ENCODE results near the gene PARK7.

The PARK7 gene

GRCh38 chr1:7964476-7964875 is 3.0 kb downstream of the PARK7 start:
- Histone ChIP-seq H3K9ac (ENCODE audit: low read length) (no peak overlapping the region), H3F3A (ENCODE audit: insufficient read depth) (no peaks in the 10 kb centered on the region), H3K79me2 (ENCODE audit: insufficient read depth, low read length) (peaks cover 79% of the 10 kb centered on the region), H3K27ac (ENCODE audit: low read depth, low read length) (no peak overlapping the region), H3K4me3 (ENCODE audit: insufficient read depth, low read length, poor library complexity, severe bottlenecking) (no peak overlapping the region), H4K20me1 (ENCODE audit: low read depth, low read length) (no peaks in the 10 kb centered on the region), H3K27me3 (ENCODE audit: low read length) (no peaks in the 10 kb centered on the region), H3K4me2 (ENCODE audit: low read depth, low read length, poor library complexity, severe bottlenecking) (no peak overlapping the region), H2AFZ (ENCODE audit: low read depth, low read length, severe bottlenecking) (no peak overlapping the region), H3K9me3 (ENCODE audit: insufficient read depth, low read length) (no peaks in the 10 kb centered on the region), H3K9me2 (replicated peaks; ENCODE audit: insufficient read depth, low read length) (no peaks in the 10 kb centered on the region), H3K36me3 (ENCODE audit: low read length) (peaks cover 19% of the 10 kb centered on the region)
- TF ChIP-seq, protein P1, sequence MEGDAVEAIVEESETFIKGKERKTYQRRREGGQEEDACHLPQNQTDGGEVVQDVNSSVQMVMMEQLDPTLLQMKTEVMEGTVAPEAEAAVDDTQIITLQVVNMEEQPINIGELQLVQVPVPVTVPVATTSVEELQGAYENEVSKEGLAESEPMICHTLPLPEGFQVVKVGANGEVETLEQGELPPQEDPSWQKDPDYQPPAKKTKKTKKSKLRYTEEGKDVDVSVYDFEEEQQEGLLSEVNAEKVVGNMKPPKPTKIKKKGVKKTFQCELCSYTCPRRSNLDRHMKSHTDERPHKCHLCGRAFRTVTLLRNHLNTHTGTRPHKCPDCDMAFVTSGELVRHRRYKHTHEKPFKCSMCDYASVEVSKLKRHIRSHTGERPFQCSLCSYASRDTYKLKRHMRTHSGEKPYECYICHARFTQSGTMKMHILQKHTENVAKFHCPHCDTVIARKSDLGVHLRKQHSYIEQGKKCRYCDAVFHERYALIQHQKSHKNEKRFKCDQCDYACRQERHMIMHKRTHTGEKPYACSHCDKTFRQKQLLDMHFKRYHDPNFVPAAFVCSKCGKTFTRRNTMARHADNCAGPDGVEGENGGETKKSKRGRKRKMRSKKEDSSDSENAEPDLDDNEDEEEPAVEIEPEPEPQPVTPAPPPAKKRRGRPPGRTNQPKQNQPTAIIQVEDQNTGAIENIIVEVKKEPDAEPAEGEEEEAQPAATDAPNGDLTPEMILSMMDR (IDR thresholded peaks at IDR 0.05; ENCODE audit: insufficient read depth, low read length, poor library complexity, severe bottlenecking), result no peak

DNA sequence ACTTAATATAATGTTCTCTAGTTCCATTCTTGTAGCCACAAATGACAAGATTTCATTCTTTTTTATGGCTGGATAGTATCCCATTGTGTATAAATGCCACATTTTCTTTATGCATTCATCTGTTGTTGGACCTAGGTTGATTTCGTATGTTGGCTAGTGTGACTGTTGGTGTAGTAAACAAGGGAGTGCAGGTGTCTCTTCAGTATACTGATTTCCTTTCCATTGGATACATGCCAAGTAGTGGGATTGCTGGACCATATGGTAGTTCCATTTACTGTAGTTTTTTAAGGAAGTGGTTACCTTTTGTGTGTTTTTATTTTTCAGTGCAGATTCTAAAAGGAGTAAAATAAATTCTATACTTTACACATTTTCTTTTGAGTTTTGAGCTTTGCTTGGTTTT is 5.7 kb downstream of the PARK7 start:
- Histone ChIP-seq H3K9me2 (replicated peaks; ENCODE audit: insufficient read depth, low read length) (no peaks in the 10 kb centered on the region), H3K4me2 (ENCODE audit: low read depth, low read length, poor library complexity, severe bottlenecking) (no peak overlapping the region), H4K20me1 (ENCODE audit: low read depth, low read length) (no peaks in the 10 kb centered on the region), H3K9me3 (ENCODE audit: insufficient read depth, low read length) (no peaks in the 10 kb centered on the region), H3K36me3 (ENCODE audit: low read length) (peaks cover 25% of the 10 kb centered on the region), H3K27me3 (ENCODE audit: low read length) (no peaks in the 10 kb centered on the region), H3K9ac (ENCODE audit: low read length) (no peak overlapping the region), H3F3A (ENCODE audit: insufficient read depth) (no peaks in the 10 kb centered on the region), H2AFZ (ENCODE audit: low read depth, low read length, severe bottlenecking) (no peak overlapping the region), H3K4me3 (ENCODE audit: insufficient read depth, low read length, poor library complexity, severe bottlenecking) (no peak overlapping the region), H3K79me2 (ENCODE audit: insufficient read depth, low read length) (peaks cover 65% of the 10 kb centered on the region), H3K27ac (ENCODE audit: low read depth, low read length) (no peak overlapping the region)
- TF ChIP-seq, protein P1 (IDR thresholded peaks at IDR 0.05; ENCODE audit: insufficient read depth, low read length, poor library complexity, severe bottlenecking), result no peak
- no peak for TF ChIP-seq EZH2phosphoT487 (conservative IDR thresholded peaks at IDR 0.05; ENCODE audit: low read length)

GRCh38 chr1:7967651-7968050 is 6.1 kb downstream of the PARK7 start:
- no peaks in the 10 kb centered on the region for H3K27me3 ChIP-seq (ENCODE audit: low read length)
- H3K9me2 ChIP-seq (replicated peaks; ENCODE audit: insufficient read depth, low read length), result no peaks in the 10 kb centered on the region
- H4K20me1 ChIP-seq (ENCODE audit: low read depth, low read length), result no peaks in the 10 kb centered on the region
- H2AFZ ChIP-seq (ENCODE audit: low read depth, low read length, severe bottlenecking), result no peak overlapping the region
- H3K27ac ChIP-seq (ENCODE audit: low read depth, low read length), result no peak overlapping the region
- no peak overlapping the region for H3K4me3 ChIP-seq (ENCODE audit: insufficient read depth, low read length, poor library complexity, severe bottlenecking)
- no peak overlapping the region for H3K4me2 ChIP-seq (ENCODE audit: low read depth, low read length, poor library complexity, severe bottlenecking)
- peaks cover 26% of the 10 kb centered on the region for H3K36me3 ChIP-seq (ENCODE audit: low read length)
- H3K9ac ChIP-seq (ENCODE audit: low read length), result no peak overlapping the region
- H3F3A ChIP-seq (ENCODE audit: insufficient read depth), result no peaks in the 10 kb centered on the region
- peaks cover 60% of the 10 kb centered on the region for H3K79me2 ChIP-seq (ENCODE audit: insufficient read depth, low read length)
- H3K9me3 ChIP-seq (ENCODE audit: insufficient read depth, low read length), result no peaks in the 10 kb centered on the region
- no peak for TF ChIP-seq EZH2phosphoT487 (conservative IDR thresholded peaks at IDR 0.05; ENCODE audit: low read length)
- TF ChIP-seq, protein P1 (IDR thresholded peaks at IDR 0.05; ENCODE audit: insufficient read depth, low read length, poor library complexity, severe bottlenecking), result no peak

Measured in SU-DHL-6 (cell line).